HepG2 (cell line): ENCODE data around the gene LTB4R2. TPM values are rescaled to one million over a fixed set of nuclear protein-coding genes. Genes with fewer than 3 reads are reported as not detected.

Experiments used
- CBX1 ChIP-seq: IDR thresholded peaks from one replicate; pipeline ENCODE4 v1.6.1; 2016; ENCODE audit warnings: antibody characterized with exemption, low read depth
- EEA1 ChIP-seq: sonication (generic); formaldehyde crosslinking; IDR thresholded peaks from 2 replicates; pipeline ENCODE4 v1.5.1; 2020; ENCODE audit warnings: mild to moderate bottlenecking, missing genetic modification reagents, borderline replicate concordance
- HNRNPUL1 ChIP-seq: fragments of 200-400 bp; formaldehyde crosslinking; IDR thresholded peaks from 2 replicates; pipeline ENCODE4 v1.6.1; 2017; ENCODE audit warnings: low read depth, mild to moderate bottlenecking, low read length, moderate library complexity
- KMT2A ChIP-seq: sonication (generic); formaldehyde crosslinking; IDR thresholded peaks from 2 replicates; pipeline ENCODE4 v1.4.0; 2020; ENCODE audit warnings: missing genetic modification reagents
- MAF1 ChIP-seq: sonication (generic); formaldehyde crosslinking; IDR thresholded peaks from 2 replicates; pipeline ENCODE4 v1.5.0; 2020; ENCODE audit warnings: missing genetic modification reagents, borderline replicate concordance
- RFXAP ChIP-seq: sonication (generic); formaldehyde crosslinking; IDR thresholded peaks from 2 replicates; pipeline ENCODE4 v1.4.0; 2020; ENCODE audit warnings: missing genetic modification reagents, borderline replicate concordance
- TAF1 ChIP-seq: sonication (generic); formaldehyde crosslinking; IDR thresholded peaks from 2 replicates; pipeline ENCODE4 v1.4.0; 2020; ENCODE audit warnings: missing genetic modification reagents
- TARDBP ChIP-seq: sonication (generic); formaldehyde crosslinking; IDR thresholded peaks from 2 replicates; pipeline ENCODE4 v1.8.0; 2022; ENCODE audit warnings: mild to moderate bottlenecking, missing genetic modification reagents
- ZFP1 ChIP-seq: IDR thresholded peaks from 2 replicates; pipeline ENCODE4 v1.6.1; 2016
- ZNF136 ChIP-seq: sonication (generic); formaldehyde crosslinking; IDR thresholded peaks from 2 replicates; pipeline ENCODE4 v1.8.1; 2022; ENCODE audit warnings: low read depth, mild to moderate bottlenecking, moderate library complexity, missing genetic modification reagents
- ZNF598 ChIP-seq: sonication (generic); formaldehyde crosslinking; IDR thresholded peaks from 2 replicates; pipeline ENCODE4 v1.5.1; 2020; ENCODE audit warnings: mild to moderate bottlenecking, missing genetic modification reagents, borderline replicate concordance
- ZNF879 ChIP-seq: sonication (generic); formaldehyde crosslinking; IDR thresholded peaks from 2 replicates; pipeline ENCODE4 v1.8.1; 2023; ENCODE audit warnings: missing genetic modification reagents
- polyA plus RNA-seq, 8 experiments: library from polyadenylated mRNA; depleted of rRNA in 3 of 8; stranded (reverse) in 7 of 8; unstranded in 1 of 8; fragments of >200 nt; fragmentation: Illumina TruSeq in 4 of 8; extraction: Trizol in 4 of 8; gene quantifications; 2 replicates each; pipeline versions ENCODE4 v1.2.1 to v1.2.3, GENCODE V29; 2011 to 2016; ENCODE audit warnings: low read depth in 4 of 8, missing spikeins in 1 of 8, mixed read lengths in 1 of 8; ENCODE audit not compliant: insufficient read depth in 1 of 8
- total RNA-seq, 5 experiments: library from RNA; depleted of rRNA; stranded (reverse); fragments of >200 nt; fragmentation: Illumina TruSeq; extraction: Trizol; gene quantifications; 2 replicates each; pipeline ENCODE4 v1.2.3, GENCODE V29; 2016; ENCODE audit warnings: low read depth in 1 of 5
- TF ChIP-seq, protein P1 (sequence below): IDR thresholded peaks from 2 replicates; pipeline ENCODE4 v1.6.1; 2016; ENCODE audit warnings: low read depth, missing genetic modification reagents, missing compliant biosample characterization
- TF ChIP-seq, protein P2 (sequence below): sonication (generic); formaldehyde crosslinking; IDR thresholded peaks from 2 replicates; pipeline ENCODE4 v1.4.0; 2020; ENCODE audit warnings: mild to moderate bottlenecking, missing genetic modification reagents
- TF ChIP-seq, protein P3 (sequence below): IDR thresholded peaks from 2 replicates; pipeline ENCODE4 v1.6.1; 2018; ENCODE audit warnings: missing genetic modification reagents, mild to moderate bottlenecking, missing compliant biosample characterization
- TF ChIP-seq, protein P4 (sequence below): sonication (generic); formaldehyde crosslinking; IDR thresholded peaks from 2 replicates; pipeline ENCODE4 v1.4.0; 2020; ENCODE audit warnings: missing genetic modification reagents

Gene LTB4R2
- total and polyA plus RNA-seq, 2 of the 13 experiments (the other 11 are each of a cell fraction or from before 2014, with no cell fraction given) = 3.9 to 6.9 TPM

DNA sequence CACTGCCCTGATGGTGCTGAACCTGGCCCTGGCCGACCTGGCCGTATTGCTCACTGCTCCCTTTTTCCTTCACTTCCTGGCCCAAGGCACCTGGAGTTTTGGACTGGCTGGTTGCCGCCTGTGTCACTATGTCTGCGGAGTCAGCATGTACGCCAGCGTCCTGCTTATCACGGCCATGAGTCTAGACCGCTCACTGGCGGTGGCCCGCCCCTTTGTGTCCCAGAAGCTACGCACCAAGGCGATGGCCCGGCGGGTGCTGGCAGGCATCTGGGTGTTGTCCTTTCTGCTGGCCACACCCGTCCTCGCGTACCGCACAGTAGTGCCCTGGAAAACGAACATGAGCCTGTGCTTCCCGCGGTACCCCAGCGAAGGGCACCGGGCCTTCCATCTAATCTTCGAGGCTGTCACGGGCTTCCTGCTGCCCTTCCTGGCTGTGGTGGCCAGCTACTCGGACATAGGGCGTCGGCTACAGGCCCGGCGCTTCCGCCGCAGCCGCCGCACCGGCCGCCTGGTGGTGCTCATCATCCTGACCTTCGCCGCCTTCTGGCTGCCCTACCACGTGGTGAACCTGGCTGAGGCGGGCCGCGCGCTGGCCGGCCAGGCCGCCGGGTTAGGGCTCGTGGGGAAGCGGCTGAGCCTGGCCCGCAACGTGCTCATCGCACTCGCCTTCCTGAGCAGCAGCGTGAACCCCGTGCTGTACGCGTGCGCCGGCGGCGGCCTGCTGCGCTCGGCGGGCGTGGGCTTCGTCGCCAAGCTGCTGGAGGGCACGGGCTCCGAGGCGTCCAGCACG lies 6.1 kb downstream of the LTB4R2 start (continued):
- TF ChIP-seq, protein P1, sequence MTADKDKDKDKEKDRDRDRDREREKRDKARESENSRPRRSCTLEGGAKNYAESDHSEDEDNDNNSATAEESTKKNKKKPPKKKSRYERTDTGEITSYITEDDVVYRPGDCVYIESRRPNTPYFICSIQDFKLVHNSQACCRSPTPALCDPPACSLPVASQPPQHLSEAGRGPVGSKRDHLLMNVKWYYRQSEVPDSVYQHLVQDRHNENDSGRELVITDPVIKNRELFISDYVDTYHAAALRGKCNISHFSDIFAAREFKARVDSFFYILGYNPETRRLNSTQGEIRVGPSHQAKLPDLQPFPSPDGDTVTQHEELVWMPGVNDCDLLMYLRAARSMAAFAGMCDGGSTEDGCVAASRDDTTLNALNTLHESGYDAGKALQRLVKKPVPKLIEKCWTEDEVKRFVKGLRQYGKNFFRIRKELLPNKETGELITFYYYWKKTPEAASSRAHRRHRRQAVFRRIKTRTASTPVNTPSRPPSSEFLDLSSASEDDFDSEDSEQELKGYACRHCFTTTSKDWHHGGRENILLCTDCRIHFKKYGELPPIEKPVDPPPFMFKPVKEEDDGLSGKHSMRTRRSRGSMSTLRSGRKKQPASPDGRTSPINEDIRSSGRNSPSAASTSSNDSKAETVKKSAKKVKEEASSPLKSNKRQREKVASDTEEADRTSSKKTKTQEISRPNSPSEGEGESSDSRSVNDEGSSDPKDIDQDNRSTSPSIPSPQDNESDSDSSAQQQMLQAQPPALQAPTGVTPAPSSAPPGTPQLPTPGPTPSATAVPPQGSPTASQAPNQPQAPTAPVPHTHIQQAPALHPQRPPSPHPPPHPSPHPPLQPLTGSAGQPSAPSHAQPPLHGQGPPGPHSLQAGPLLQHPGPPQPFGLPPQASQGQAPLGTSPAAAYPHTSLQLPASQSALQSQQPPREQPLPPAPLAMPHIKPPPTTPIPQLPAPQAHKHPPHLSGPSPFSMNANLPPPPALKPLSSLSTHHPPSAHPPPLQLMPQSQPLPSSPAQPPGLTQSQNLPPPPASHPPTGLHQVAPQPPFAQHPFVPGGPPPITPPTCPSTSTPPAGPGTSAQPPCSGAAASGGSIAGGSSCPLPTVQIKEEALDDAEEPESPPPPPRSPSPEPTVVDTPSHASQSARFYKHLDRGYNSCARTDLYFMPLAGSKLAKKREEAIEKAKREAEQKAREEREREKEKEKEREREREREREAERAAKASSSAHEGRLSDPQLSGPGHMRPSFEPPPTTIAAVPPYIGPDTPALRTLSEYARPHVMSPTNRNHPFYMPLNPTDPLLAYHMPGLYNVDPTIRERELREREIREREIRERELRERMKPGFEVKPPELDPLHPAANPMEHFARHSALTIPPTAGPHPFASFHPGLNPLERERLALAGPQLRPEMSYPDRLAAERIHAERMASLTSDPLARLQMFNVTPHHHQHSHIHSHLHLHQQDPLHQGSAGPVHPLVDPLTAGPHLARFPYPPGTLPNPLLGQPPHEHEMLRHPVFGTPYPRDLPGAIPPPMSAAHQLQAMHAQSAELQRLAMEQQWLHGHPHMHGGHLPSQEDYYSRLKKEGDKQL (CRISPR knock-in tag) = peak; percentile 65; the same call in 1 of the 2 replicates
- TF ChIP-seq MAF1 (peak; percentile 95; the same call in 1 of the 2 replicates), EEA1 (CRISPR knock-in tag) (no peak; the same call in 1 of the 2 replicates), RFXAP (peak; percentile 96), TAF1 (CRISPR knock-in tag) (peak; percentile 64), ZNF879 (CRISPR knock-in tag) (peak; percentile 98), TARDBP (CRISPR knock-in tag) (peak; percentile 90), KMT2A (CRISPR knock-in tag) (peak; percentile 82), ZNF598 (peak; percentile 85), ZFP1 (peak; percentile 90), CBX1 (no peak), ZNF136 (peak; percentile 99), HNRNPUL1 (no peak)
- TF ChIP-seq, protein P2, sequence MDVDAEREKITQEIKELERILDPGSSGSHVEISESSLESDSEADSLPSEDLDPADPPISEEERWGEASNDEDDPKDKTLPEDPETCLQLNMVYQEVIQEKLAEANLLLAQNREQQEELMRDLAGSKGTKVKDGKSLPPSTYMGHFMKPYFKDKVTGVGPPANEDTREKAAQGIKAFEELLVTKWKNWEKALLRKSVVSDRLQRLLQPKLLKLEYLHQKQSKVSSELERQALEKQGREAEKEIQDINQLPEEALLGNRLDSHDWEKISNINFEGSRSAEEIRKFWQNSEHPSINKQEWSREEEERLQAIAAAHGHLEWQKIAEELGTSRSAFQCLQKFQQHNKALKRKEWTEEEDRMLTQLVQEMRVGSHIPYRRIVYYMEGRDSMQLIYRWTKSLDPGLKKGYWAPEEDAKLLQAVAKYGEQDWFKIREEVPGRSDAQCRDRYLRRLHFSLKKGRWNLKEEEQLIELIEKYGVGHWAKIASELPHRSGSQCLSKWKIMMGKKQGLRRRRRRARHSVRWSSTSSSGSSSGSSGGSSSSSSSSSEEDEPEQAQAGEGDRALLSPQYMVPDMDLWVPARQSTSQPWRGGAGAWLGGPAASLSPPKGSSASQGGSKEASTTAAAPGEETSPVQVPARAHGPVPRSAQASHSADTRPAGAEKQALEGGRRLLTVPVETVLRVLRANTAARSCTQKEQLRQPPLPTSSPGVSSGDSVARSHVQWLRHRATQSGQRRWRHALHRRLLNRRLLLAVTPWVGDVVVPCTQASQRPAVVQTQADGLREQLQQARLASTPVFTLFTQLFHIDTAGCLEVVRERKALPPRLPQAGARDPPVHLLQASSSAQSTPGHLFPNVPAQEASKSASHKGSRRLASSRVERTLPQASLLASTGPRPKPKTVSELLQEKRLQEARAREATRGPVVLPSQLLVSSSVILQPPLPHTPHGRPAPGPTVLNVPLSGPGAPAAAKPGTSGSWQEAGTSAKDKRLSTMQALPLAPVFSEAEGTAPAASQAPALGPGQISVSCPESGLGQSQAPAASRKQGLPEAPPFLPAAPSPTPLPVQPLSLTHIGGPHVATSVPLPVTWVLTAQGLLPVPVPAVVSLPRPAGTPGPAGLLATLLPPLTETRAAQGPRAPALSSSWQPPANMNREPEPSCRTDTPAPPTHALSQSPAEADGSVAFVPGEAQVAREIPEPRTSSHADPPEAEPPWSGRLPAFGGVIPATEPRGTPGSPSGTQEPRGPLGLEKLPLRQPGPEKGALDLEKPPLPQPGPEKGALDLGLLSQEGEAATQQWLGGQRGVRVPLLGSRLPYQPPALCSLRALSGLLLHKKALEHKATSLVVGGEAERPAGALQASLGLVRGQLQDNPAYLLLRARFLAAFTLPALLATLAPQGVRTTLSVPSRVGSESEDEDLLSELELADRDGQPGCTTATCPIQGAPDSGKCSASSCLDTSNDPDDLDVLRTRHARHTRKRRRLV (CRISPR knock-in tag) = peak; percentile 92; the same call in 1 of the 2 replicates
- TF ChIP-seq, protein P3, sequence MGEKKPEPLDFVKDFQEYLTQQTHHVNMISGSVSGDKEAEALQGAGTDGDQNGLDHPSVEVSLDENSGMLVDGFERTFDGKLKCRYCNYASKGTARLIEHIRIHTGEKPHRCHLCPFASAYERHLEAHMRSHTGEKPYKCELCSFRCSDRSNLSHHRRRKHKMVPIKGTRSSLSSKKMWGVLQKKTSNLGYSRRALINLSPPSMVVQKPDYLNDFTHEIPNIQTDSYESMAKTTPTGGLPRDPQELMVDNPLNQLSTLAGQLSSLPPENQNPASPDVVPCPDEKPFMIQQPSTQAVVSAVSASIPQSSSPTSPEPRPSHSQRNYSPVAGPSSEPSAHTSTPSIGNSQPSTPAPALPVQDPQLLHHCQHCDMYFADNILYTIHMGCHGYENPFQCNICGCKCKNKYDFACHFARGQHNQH (CRISPR knock-in tag) = peak; percentile 99
- TF ChIP-seq, protein P4, sequence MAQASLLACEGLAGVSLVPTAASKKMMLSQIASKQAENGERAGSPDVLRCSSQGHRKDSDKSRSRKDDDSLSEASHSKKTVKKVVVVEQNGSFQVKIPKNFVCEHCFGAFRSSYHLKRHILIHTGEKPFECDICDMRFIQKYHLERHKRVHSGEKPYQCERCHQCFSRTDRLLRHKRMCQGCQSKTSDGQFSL (CRISPR knock-in tag) = peak; percentile 82; the same call in 1 of the 2 replicates
